HG03280 (cell line): Measurements from ENCODE around the gene DYNC1H1.

Source experiments
- ATAC-seq: cut with Tn5 transposase; IDR thresholded peaks from one replicate; pipeline ENCODE4 v1.9.1; 2021; ENCODE audit warnings: mild to moderate bottlenecking, moderate library complexity; ENCODE audit not compliant: unreplicated experiment

DYNC1H1 gene

GRCh38 chr14:101988377-101988776, 24.0 kb downstream of the DYNC1H1 start:
- ATAC-seq: no peak

GRCh38 chr14:101991352-101991751, 27.0 kb downstream of the DYNC1H1 start:
- no peak for ATAC-seq

GRCh38 chr14:101992708-101993107, 28.3 kb downstream of the DYNC1H1 start:
- peak; percentile 72 for ATAC-seq

- no peak for ATAC-seq
Observed at GRCh38 chr14:101997429-101998336, 33.3 kb downstream of the DYNC1H1 start.

GRCh38 chr14:102000902-102001301, 36.5 kb downstream of the DYNC1H1 start:
- ATAC-seq: no peak

GRCh38 chr14:102005336-102005735, 41.0 kb downstream of the DYNC1H1 start:
- ATAC-seq: no peak

GRCh38 chr14:102007916-102008418, 43.6 kb downstream of the DYNC1H1 start:
- ATAC-seq: no peak

- no peak for ATAC-seq
Observed at GRCh38 chr14:102008891-102009290, 44.5 kb downstream of the DYNC1H1 start.

GRCh38 chr14:102011631-102012030, 47.3 kb downstream of the DYNC1H1 start:
- ATAC-seq: no peak

- ATAC-seq: no peak
Observed at GRCh38 chr14:102012336-102012735, 48.0 kb downstream of the DYNC1H1 start.

GRCh38 chr14:102013669-102014200, 49.4 kb downstream of the DYNC1H1 start:
- no peak for ATAC-seq

- ATAC-seq: no peak
Observed at GRCh38 chr14:102015045-102015685, 50.8 kb downstream of the DYNC1H1 start.

GRCh38 chr14:102015771-102016170, 51.4 kb downstream of the DYNC1H1 start:
- ATAC-seq: no peak

- no peak for ATAC-seq
Observed at GRCh38 chr14:102016420-102017090, 52.2 kb downstream of the DYNC1H1 start.

- no peak for ATAC-seq
Observed at GRCh38 chr14:102018251-102018650, 53.9 kb downstream of the DYNC1H1 start.

- no peak for ATAC-seq
Observed at GRCh38 chr14:102019006-102019540, 54.7 kb downstream of the DYNC1H1 start.

GRCh38 chr14:102020058-102020971, 55.9 kb downstream of the DYNC1H1 start:
- no peak for ATAC-seq

- ATAC-seq: no peak
Observed at GRCh38 chr14:102026934-102027333, 62.6 kb downstream of the DYNC1H1 start.

GRCh38 chr14:102027951-102028350, 63.6 kb downstream of the DYNC1H1 start:
- ATAC-seq: no peak

- no peak for ATAC-seq
Observed at GRCh38 chr14:102028733-102029132, 64.4 kb downstream of the DYNC1H1 start.
